ENCODE data around the gene GBP1.
"Not testable (repeated sequence)": the region's sequence is repeated elsewhere in the genome, so short reads cannot be mapped to it uniquely, and the experiment has no call there.

GBP1 gene

DNA sequence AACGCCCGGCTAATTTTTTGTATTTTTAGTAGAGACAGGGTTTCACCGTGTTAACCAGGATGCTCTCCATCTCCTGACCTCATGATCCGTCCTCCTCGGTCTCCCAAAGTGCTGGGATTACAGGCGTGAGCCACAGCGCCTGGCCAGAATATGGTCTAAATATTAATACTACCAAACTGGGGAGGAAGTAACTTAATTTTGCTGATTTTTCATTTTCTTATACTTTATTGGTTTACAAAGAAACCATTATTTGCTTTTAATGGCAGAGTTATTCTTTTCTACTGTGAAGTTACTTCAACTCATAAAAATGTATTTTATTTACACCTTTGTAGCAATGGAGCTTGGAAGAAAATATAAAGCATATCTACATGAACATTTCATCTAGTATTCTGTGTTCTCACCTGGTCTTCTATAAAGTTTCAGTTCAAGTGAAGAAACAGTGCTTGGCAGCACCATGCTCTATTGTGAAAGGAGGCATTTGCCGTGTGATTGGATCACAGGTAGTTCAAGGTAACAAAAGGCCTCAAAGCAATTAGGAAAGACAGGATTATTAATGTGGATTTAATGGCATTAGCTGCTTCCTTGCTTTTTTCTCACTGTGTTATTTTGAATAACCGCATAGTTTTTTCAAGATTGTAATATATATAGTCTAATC is 13.6 kb downstream of the GBP1 start:
- DNase-seq, result no peak

DNA sequence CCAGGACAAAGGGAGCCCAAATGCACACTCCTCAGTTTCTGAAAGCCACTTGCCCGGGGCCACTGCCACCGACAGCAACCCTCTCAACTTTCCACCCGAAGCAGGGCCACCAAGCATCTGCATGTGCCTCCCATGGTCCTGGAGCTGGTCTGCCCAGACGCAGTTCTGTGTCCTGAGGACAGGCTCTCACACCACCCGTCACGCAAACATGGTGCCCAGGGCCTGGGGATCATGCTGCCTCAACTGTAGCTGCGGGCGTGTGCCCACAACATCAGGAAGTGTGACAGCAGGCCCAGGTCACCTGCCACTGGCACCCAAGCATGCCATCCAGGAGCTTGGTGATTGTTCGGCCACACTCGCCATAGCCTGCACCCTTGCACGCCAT is 14.4 kb downstream of the GBP1 start:
- peak in 1 of 3 donors; percentile 31 for DNase-seq

DNA sequence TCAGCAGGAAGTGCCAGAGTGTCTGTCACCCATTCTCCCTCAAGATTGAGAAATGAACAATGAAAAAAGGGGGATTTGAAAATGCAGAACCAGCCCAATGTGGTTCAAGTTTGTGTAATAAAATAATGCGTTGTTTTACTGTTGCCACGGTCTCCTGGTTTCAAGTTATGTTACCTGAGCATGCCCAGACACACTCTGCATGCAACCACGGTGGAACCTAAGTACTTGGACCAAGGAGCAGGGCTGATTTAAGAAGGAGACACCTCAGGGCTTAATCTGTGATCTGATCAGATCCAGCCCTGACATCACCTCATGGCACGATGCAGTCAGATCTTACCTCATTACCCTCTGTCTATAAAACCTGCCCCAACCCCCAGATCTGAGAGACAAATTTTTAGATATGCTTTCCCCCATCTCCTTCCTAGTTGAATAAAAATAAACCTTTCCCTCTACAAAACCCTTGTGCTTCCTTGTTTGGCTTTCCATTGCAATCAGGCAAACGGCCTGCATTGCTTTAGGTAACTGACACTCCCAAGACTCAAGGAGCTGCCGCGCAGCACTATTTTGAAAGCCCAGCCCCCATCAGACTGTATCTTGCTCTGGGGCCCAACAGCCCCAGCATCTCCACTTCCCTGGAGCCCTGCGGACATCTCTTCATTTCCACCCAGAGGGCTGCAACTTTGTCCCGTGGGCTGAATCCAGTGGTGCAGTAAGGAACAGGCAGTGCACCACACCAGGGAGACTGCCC is 14.9 kb downstream of the GBP1 start:
- not testable (repeated sequence) for DNase-seq

DNA sequence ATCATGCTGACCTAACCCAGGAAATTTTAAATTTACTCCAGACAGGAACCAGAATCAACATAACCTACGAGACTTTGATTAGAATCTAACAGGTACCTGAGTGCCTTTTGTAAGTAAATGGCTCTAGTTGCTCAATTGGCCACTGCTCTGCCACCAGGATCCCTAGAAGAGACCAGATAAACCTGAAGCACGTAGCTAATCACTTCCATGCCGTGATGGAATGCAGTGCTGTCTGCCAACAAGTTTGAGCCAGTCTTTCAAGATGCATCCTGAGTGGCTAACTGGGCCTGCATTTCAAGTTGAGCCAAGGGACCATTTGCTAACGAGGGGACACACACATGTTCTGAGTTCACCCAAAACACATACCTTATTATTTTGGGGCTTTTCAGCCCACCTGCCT is 15.8 kb downstream of the GBP1 start:
- DNase-seq, result not testable (repeated sequence)

DNA sequence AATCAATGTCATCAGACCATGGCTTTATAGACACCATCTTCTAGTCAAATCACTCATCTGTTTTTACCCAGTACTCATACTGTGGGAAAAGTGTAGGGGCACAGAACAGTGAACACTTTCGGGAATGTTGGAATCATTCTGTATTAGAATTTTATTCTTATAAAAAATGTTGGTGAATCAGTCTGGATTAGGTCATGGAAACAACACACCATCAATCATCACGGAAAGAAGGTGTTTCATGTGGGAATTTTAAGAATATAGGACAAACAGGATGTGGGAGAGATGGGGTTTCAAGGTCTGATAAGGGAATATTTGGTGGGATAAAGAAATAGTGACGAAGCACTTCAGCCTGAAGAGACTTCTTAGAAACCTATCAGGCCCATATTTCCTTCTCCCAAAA is 17.3 kb downstream of the GBP1 start:
- DNase-seq, result peak in 1 of 3 donors; percentile 35

DNA sequence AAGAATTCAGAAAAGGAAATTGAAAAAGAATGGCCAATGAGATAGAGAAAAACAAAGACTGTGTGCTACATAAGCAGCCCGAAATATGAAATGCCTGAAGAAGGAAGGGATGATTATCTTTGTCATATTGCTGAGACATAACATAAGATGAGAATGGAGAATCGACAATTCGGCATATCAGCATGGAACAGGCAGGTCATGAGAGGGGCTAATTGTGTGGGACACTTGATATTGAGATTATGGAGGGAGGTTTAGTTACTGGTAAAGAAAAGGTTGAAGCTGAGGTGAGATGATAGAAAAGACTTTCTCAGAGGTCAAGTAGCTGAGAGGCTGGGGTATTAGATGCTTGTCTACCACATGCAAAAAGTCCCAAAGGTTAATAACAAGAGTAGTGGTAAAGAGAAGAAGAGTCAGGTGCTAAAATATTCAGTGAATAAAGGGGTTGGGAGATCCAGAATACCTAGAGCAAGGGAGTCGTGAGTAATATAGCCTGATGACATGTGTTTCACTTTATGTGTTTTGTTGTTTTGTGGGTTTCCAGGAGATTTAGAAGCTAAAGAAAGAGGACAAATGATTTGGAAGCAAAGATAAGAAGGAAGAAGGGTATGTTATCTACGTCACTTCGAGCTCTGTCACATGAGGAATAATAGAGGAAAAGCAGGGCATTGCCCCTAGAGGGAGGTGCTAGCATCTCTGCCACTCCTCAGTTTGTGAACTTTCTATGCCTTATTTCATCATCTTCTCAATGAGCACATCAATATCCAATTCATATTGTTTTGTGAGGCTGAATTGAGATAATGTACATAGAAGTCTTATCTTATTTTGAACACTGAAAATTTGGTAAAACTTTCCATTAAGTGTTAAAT is 18.5 kb downstream of the GBP1 start:
- DNase-seq, result peak in 2 of 3 donors; percentile 46 to 63

DNA sequence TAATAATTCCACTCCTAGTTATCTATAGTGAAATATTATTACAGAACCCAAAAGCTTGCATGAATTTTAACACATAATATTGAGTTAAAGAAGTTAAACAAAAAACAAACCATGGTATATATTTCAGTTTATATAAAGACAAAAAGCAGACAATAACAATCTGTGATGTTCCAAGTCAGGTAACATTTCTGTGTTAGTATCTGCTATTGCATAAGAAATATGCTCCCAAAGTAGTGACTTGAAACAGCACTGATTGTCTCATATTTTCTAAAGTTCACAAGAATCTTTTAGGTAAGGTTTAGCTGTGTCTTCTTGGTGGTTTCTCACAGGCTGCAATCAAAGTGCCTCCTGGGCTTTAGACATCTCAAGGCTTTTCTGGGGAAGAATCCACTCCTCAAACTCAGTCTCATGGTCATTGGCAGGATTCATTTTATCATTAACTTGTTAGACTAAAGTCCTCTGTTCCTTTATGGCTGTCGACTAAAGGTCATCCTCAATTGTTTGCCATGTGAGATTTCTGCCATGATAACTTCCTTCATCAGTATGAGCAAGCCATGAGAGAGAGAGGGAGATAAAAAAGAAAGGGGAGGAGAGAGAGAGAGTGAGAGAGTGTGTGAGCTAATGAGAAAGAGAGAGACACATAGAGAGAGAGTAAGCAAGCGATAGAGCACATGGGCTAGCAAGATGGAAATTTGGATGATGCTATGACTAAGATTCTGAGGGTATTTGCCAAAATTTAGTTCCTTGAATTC is 19.9 kb downstream of the GBP1 start:
- DNase-seq, result peak in 2 of 3 donors; percentile 49 to 70

DNA sequence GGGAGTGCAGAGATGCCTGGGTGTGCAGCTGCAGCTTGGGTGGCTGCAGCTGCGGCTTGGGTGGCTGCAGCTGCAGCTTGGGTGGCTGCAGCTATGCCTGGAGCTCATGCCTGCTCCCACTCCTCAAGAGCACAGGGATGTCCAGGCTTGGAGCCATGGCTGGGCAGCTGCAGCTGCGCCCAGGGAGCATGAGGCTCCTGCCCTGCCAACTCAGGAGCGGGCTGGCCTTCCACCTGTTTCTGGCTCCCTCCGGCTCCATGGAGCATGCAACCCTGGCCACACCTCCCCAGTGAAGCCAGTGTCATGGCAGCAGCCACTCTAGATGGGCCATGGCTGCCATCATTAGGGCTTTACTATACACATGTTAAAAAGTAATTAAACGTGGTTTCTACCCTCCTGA is 21.1 kb downstream of the GBP1 start:
- DNase-seq, result peak in 1 of 3 donors; percentile 25

DNA sequence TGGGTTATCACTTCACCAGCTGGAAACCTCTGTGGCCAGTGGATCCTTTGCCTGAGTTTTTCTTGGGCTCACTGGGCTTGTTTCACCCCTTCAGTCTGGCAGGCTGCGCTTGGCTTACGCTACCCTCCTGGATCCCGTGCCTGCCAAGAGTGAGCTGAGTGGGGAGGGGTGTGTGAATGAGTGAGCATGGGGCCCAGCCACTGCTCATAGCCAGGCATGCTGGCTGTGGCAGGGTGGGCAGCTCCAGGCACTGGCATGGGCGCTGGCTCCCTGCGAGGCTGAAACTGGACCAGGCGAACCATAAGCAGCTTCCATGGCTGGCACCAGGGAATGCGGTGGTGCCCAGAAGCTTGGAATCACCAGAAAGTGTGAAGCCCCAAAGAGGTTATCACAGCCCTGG is 22.5 kb downstream of the GBP1 start:
- peak in 1 of 3 donors; percentile 20 for DNase-seq

DNA sequence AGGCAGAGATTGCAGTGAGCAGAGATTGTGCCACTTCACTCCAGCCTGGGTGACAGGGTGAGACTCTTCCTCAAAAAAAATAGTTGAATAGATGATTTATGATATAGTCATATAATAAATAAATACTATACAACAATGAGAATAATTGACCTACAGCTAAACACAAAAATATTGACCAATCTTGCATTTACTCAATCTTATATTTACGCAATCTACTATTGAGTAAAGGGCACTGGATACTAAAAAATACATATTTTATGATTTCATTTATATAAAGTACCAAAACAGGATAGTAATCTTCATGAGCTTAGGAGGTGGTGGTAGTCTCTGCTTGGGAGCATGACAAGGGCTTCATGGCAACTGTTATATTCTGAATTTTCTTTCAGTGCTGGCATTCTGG is 23.3 kb downstream of the GBP1 start:
- peak in 1 of 3 donors; percentile 51 for DNase-seq

DNA sequence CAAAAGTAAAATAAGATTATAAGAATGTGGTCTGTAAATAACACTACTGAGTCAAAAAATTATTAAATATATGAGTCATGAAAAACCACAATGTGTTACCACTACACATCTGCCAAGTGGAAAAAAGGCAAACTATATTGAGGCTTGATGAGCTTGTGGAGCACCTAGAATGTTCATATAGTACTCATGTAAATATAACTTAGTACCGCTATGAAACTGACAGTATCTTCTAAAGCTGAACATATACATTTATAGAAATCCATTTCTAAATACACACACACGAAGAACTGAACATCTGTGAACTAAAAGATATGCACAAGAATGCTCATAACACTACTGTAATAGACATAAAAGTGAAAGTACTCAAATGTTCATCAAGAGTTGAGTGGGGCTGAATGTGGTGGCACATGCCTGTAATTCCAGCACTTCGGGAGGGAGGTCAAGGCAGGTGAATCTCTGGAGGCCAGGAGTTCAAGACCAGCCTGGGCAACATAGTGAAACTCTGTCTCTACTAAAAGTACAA is 23.8 kb downstream of the GBP1 start:
- DNase-seq, result peak in 1 of 3 donors; percentile 58

DNA sequence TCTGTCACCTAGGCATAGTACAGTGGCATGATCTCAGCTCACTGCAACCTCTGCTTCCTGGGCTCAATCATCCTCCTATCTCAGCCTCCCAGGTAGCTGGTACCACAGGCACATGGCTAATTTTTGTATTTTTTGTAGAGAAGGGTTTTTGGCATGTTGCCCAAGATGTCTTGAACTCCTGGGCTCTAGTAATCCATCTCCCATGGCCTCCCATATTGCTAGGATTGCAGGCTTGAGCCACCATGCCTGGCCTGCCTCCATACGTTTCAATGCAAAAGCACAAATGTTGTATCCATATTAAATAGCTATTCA is 24.7 kb downstream of the GBP1 start:
- no peak for DNase-seq

DNA sequence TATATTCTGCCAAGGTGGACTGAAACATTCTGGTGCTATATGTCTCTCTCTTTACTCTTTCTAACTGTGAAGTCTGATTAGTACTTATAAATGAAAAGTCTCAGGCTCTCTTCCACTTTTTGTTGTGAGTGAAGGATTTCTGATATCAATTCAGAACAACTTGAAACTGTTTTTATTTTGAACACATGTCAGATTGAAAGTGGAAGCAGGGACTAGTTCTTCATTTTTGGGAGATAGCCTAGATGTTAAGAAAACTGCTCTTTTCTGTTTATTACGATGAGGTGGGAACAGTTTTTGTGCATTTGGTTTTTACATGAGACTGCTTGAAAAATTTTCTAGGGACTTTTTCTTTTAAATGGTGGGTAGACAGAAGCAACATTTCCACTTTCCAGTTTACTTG is 27.8 kb downstream of the GBP1 start:
- DNase-seq, result peak in 1 of 3 donors; percentile 48

DNA sequence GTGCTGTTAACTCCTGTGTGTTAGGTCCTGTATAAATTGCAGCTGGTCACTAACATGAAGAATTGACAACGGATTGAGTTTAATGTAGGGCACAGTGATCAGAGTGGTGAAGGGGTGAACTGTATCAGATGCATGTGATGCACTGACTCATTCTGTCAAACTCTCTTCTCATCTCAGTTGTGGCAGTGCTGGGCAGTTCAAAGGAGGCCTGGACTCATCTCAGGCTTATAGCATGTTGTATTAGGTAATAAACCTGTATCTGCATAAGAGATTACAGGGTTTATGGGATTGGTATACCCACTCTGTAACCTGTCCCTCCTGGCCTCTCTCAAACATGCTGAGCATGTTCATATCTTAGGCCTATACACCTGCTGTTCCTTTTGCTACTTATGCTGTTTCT is 29.9 kb downstream of the GBP1 start:
- no peak for DNase-seq

DNA sequence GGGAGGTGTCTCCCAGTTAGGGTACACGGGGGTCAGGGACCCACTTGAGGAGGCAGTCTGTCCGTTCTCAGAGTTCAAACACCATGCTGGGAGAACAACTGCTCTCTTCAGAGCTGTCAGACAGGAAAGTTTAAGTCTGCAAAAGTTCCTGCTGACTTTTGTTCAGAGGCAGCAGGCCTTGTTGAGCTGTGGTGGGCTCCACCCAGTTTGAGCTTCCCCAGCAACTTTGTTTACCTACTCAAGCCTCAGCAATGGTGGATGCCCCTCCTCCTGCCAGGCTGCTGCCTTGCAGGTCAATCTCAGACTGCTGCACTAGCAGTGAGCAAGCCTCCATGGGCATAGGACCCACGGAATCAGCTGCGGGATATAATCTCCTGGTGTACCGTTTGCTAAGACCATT is 31.0 kb downstream of the GBP1 start:
- DNase-seq, result not testable (repeated sequence)

DNA sequence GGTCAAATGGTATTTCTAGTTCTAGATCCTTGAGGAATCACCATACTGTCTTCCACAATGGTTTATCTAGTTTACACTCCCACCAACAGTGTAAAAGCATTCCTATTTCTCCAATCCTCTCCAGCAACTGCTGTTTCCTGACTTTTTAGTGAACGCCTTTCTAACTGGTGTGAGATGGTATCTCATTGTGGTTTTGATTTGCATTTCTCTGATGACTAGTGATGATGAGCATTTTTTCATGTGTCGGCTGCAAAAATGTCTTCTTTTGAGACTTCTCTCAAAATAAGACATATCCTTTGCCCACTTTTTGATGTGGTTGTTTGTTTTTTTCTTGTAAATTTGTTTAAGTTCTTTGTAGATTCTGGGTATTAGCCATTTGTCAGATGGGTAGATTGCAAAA is 36.0 kb downstream of the GBP1 start:
- not testable (repeated sequence) for DNase-seq

DNA sequence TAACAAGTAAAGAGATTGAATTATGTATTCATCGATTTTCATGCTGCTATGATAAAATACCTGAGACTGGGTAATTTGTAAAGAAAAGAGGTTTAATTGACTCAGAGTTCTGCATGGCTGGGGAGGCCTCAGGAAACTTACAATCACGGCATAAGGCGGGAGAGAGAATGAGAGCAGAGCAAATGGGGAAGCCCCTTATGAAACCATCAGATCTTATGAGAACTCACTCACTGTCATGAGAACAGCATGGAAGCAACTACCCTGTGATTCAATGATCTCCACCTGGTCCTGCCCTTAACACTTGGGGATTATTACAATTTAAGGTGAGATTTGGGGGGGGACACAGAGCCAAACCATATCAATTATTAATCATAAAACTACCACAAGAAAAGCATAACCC is 39.1 kb downstream of the GBP1 start:
- DNase-seq, result peak; percentile 53 to 66 (median 60)

DNA sequence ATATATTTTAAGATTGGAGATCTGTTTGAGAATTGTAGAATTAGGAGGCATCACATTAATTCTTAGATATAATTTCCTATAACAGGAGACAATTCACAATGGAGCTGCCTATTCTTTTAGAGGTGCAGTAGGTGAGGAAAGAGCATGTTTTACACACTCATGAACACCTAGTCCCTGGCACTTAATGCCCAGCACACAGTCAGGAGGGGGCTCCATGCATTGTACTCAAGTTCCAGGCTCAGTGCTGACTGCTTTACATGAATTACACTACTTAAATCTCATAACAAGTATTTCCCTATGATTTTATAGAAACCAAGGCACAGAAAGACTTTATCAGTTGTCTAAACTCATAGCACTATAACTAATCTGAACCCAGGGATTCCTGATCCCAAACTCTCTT is 42.0 kb downstream of the GBP1 start:
- no peak for DNase-seq

DNA sequence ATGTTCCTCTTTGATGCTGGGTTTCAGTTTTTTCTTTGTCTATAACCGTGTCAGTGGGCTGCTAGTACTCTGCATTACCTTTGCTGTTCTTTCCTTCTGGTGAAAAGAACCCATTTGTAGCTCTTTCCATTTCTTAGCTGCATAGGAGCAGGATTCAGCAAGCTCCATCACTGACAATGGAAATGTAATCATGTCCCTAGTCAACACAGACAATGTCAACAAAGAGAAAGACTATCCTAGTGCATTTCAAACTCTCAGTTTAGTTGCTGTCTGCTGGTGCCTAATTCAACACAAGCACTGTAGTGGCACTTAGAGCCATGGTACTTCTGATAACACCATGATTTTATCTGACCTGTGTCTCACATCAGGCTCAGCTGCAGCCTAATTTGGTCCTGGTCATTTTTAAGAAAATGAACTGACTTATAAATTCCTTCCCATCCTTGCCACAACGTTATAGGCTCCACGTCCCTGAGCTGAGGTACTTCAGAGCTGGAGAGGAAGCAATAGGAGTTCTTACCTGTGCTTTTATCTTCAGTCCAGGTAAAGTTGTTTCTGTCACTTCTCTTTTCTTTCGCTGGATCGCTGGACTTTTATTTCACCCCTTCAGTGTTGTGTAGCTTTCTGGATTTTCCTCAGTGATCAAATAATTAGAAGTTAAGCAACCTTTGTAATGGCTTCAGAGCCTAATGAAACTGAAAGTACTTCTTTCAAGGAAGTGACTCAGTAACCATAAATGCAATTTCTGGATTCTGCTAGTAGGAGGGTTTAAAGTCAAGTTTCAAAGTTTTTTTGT is 42.6 kb downstream of the GBP1 start, which contains the start of gene GBP3:
TSS of gene GBP3 (minus strand) at position 700 of the 793 bp plus-strand sequence. CDS start 2,145 bp downstream, outside the sequence.
- peak; percentile 72 to 95 (median 94) for DNase-seq

DNA sequence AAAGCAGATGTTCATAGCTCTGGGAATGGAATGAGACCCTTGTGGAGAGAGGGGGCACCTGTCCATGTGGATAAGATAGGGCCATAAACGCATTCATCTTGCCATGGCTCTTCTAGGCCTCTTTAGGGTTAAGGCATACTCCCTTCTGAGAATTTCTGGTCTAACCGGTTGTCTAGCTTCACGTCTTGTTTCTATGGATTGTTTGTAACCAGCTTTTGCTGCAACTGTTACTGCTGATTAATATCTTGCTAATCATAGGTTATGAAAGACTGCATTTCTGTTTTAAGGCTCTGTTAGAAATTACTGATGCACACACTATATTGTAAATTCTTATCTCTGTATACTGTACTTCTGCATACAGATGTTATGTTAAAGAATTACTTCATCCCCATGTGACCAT is 46.7 kb downstream of the GBP1 start:
- DNase-seq, result not testable (repeated sequence)

DNA sequence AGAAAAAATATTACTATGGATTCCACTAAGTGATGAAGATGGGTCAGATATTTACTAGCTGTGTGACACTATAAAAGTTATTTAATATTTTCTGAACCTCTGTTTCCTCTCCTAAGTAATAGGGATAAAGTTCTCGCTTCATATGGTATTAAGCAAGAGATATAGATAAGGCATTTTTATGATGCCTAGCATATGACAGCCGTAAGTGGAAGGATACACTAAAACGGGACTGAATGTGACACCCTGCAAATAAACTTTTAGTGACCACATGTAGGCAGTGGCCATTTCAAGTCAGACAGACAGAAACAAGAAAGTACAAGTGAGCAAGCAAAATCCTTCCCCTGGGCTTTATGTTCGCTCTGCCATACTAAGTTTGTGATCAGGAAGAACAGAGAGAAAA is 56.5 kb downstream of the GBP1 start:
- no peak for DNase-seq

All from suppressor macrophage treated with lipopolysaccharide for 1 hour (primary cell).